Urinary bladder (tissue), 4 donors: ENCODE results near the gene DEPDC4. TPM values are rescaled to one million over a fixed set of nuclear protein-coding genes. Genes with fewer than 3 reads are reported as not detected.
"Not testable (repeated sequence)": the region's sequence is repeated elsewhere in the genome, so short reads cannot be mapped to it uniquely, and the experiment has no call there.

Experiments used
- DNase-seq: peaks from one replicate; pipeline ENCODE4 v3.0.0-alpha.2; 2015; ENCODE audit errors: extremely low spot score
- H3K27ac ChIP-seq: one replicate; pipeline ENCODE4 v1.5.1; 2013; ENCODE audit warnings: low read depth, mild to moderate bottlenecking, moderate library complexity
- H3K36me3 ChIP-seq: one replicate; pipeline ENCODE4 v1.6.1; 2013; ENCODE audit warnings: mild to moderate bottlenecking, moderate library complexity; ENCODE audit not compliant: insufficient read depth
- H3K4me1 ChIP-seq: one replicate; pipeline ENCODE4 v1.6.1; 2013; ENCODE audit warnings: mild to moderate bottlenecking, moderate library complexity; ENCODE audit not compliant: insufficient read depth
- H3K4me3 ChIP-seq: one replicate; pipeline ENCODE4 v1.5.1; 2013; ENCODE audit warnings: low read depth, low read length
- WGBS: extraction: QIAGEN DNeasy Blood & Tissue Kit; methylation state at CpG from one replicate; pipeline ENCODE4 v1.1.7; 2013; 5-methylcytosine and 5-hydroxymethylcytosine counted together
- polyA plus RNA-seq: library from polyadenylated mRNA; stranded (reverse); fragments of 200-250 nt; gene quantifications from one replicate; pipeline ENCODE4 v1.2.3, GENCODE V29; 2013
- total RNA-seq: library from RNA; depleted of rRNA; stranded (reverse); fragments of >200 nt; gene quantifications from one replicate; pipeline ENCODE4 v1.2.3, GENCODE V29; 2014
- donor health status: healthy with polysubstance abuse.
- donor health status: healthy.

The DEPDC4 gene
- total RNA-seq (3.4 TPM), polyA plus RNA-seq (0.92 TPM)

- WGBS: under 1% methylated on average over 62 of the region's 62 CpGs
- Histone ChIP-seq H3K4me3 (peak within 1 kb of the TSS; percentile 94), H3K27ac (peak within 1 kb of the TSS; percentile 94), H3K4me1 (no peaks in the 10 kb centered on the region), H3K36me3 (no peaks in the 10 kb centered on the region)
- DNase-seq: peak; percentile 95
Observed at GRCh38 chr12:100266835-100267602, at the start of gene DEPDC4, which contains the start of gene SCYL2. DEPDC4 (minus strand) TSS chr12:100267079; CDS start chr12:100267076, 3 bp downstream. SCYL2 (plus strand) TSS chr12:100267177; CDS start chr12:100282971, 15,794 bp downstream.

DNA sequence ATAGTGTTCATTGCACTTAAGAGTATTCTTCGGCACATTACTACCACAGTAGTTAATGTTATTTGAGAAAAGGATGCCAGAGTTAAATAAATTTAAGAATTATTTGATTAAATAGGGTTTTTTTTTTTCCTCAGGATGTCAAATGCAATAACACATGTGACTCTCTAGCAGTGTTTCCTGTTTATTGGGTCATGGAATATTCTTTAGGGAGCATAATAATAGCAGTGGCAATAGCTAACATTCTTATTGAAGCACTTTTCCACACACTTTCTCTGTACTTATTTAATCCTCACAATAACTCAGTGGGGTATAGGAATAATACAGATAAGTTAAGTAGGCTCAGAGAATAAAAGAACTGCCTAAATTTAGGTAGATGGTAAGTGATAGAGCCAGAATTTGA lies 44.4 kb upstream of the DEPDC4 start:
- DNase-seq: no peak
- Histone ChIP-seq H3K27ac (no peak overlapping the region), H3K4me3 (no peak overlapping the region), H3K36me3 (peaks cover 3% of the 10 kb centered on the region), H3K4me1 (no peaks in the 10 kb centered on the region)
- 94% methylated on average over 1 of the region's 1 CpG for WGBS

- not testable (repeated sequence) for H3K4me1 ChIP-seq, DNase-seq, H3K36me3 ChIP-seq, H3K27ac ChIP-seq, H3K4me3 ChIP-seq
- 96% methylated on average over 5 of the region's 5 CpGs for WGBS
Observed at GRCh38 chr12:100308138-100308537, 41.3 kb upstream of the DEPDC4 start.

DNA sequence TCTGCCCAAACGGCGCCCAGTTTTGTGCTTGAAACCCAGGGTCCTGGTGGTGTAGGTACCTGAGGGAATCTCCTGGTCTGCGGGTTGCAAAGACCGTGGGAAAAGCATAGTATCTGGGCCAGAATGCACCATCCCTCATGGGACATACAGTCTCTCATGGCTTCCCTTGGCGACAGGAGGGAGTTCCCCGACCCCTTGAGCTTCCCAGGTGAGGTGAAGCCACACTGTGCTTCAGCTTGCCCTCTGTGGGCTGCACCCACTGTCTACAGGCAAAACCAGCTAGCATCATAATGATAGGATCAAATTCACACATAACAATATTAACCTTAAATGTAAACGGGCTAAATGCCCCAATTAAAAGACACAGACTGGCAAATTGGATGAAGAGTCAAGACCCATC lies 37.5 kb upstream of the DEPDC4 start:
- not testable (repeated sequence) for H3K36me3 ChIP-seq, H3K4me1 ChIP-seq, H3K27ac ChIP-seq, H3K4me3 ChIP-seq, DNase-seq
- WGBS: 98% methylated on average over 7 of the region's 7 CpGs

DNA sequence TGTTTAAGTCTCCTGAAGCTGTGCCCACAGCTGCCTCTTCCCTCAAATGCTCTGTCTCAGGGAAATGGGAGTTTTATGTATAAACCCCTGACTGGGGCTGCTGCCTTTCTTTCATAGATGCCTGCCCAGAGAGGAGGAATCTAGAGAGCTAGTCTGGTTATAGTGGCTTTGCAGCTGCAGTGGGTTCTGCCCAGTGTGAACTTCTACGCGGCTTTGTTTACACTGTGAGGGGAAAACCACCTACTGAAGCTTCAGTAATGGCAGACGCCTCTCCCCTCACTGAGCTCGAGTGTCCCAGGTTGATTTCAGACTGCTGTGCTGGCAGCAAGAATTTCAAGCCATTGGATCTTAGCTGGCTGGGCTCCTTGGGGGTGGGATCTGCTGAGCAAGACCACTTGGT lies 37.0 kb upstream of the DEPDC4 start:
- DNase-seq: no peak
- Histone ChIP-seq H3K4me1 (no peaks in the 10 kb centered on the region), H3K4me3 (no peak overlapping the region), H3K36me3 (no peaks in the 10 kb centered on the region), H3K27ac (no peak overlapping the region)
- 94% methylated on average over 4 of the region's 4 CpGs for WGBS

DNA sequence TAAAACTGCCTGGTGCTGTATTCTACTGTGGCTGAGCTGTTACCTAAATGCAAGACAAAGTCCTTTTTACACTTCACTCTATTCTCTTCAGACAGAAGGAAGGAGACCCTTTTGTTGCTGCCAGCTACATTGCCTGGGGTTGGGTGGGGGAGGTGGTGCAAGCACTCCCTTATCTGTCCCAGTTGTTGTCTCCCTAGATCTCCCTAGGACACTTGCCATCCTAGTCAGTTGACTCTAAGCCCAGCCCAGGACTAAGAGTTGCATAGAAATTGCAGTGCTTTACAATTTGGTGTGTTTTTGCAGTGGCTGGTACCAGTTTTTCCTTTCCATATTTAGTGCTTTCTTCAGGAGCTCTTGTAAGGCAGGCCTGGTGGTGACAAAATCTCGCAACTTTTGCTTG lies 35.2 kb upstream of the DEPDC4 start:
- WGBS: 98% methylated on average over 1 of the region's 1 CpG
- no peaks in the 10 kb centered on the region for H3K36me3 ChIP-seq

DNA sequence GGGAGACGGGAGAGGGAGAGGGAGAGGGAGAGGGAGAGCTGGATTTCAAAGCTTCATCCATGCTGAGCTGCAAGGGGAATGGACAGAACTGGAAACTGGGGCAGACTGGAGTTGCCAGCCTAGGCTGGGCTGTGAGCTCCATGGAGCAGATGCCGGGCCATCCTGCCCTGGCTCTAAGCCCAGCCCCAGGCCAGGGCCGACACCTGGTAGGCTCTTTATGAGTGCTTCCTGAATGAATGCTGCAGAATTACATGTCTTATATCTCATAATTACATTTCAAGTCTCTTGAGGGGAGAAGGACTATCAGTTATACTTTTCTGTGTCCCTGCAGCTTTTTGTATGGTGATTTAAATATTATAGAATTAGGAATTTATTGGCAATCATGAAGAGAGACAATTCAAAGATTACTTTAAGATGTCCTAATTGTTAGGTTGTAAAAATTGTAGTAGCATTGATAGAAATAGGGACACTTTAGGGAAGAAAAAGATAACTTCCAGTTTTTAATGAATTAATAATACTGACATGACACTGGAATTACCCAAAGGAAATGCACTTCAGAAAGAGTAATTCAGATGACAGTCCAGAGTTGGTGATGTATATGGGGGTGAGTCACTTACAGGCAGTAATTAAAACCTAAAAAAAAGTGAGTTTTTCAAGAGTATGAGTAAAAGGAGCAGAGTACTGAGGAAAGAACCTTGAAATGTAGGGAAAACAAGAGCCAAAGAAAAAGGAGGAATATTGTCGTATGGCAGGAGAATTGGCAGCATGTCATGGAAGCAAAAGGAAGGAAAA lies 29.1 kb upstream of the DEPDC4 start:
- H3K4me3 ChIP-seq: no peak overlapping the region
- no peaks in the 10 kb centered on the region for H3K4me1 ChIP-seq
- peaks cover 5% of the 10 kb centered on the region for H3K36me3 ChIP-seq
- no peak for DNase-seq
- WGBS: 85% methylated on average over 4 of the region's 4 CpGs
- H3K27ac ChIP-seq: no peak overlapping the region

More for the DNA sequence above, 35.2 kb upstream of the DEPDC4 start:
- Histone ChIP-seq H3K4me3 (no peak overlapping the region), H3K27ac (no peak overlapping the region), H3K4me1 (no peaks in the 10 kb centered on the region)
- DNase-seq: no peak

GRCh38 chr12:100294366-100294765 lies 27.5 kb upstream of the DEPDC4 start:
- not testable (repeated sequence) for H3K27ac ChIP-seq, H3K4me1 ChIP-seq, H3K36me3 ChIP-seq, DNase-seq, H3K4me3 ChIP-seq
- WGBS: 96% methylated on average over 9 of the region's 24 CpGs

DNA sequence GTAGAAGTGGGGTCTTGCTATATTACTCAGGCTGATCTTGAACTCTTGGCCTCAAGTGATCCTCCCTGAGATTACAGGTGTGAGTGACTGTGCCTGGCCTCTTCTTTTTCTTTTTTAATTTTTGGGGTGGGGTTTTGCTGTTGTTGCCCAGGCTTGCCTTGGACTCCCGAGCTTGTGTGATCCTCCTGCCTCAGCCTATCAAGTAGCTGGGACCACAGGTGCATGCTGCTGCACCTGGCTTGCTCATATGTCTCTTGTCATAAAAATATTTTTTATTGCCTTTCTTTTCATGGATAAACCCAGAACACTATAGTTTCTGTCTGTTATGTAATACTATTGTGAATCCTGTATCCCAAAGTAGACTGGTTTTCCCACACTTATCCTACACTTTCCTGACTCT lies 26.1 kb upstream of the DEPDC4 start:
- peaks cover 5% of the 10 kb centered on the region for H3K36me3 ChIP-seq
- no peak overlapping the region for H3K4me3 ChIP-seq
- H3K27ac ChIP-seq: no peak overlapping the region
- 91% methylated on average over 1 of the region's 1 CpG for WGBS
- DNase-seq: no peak
- H3K4me1 ChIP-seq: no peaks in the 10 kb centered on the region

GRCh38 chr12:100290016-100290415 lies 23.1 kb upstream of the DEPDC4 start:
- WGBS: 92% methylated on average over 3 of the region's 3 CpGs
- Histone ChIP-seq H3K36me3 (peaks cover 5% of the 10 kb centered on the region), H3K4me1 (peaks cover 1% of the 10 kb centered on the region), H3K4me3 (no peak overlapping the region), H3K27ac (no peak overlapping the region)
- no peak for DNase-seq

- no peak for DNase-seq
- H3K4me3 ChIP-seq: no peak overlapping the region
- H3K27ac ChIP-seq: no peak overlapping the region
- H3K36me3 ChIP-seq: peaks cover 5% of the 10 kb centered on the region
- 73% methylated on average over 5 of the region's 5 CpGs for WGBS
- peaks cover 1% of the 10 kb centered on the region for H3K4me1 ChIP-seq
Observed at GRCh38 chr12:100289038-100289437, 22.2 kb upstream of the DEPDC4 start.

DNA sequence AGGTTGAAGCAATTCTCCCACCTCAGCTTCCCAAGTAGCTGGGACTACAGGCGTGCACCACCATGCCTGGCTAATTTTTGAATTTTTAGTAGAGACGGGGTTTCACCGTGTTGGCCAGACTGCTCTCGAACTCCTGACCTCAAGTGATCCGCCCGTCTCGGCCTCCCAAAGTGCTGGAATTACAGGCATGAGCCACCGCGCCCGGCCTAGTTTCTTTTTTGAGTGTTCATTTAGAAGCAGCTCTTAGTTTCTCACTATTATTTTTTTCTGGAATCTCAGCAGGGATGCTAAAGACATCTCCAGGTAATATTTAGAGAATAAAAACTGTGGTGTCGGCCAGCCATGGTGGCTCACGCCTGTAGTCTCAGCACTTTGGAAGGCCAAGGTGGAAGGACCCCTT lies 17.7 kb upstream of the DEPDC4 start:
- H3K27ac ChIP-seq, DNase-seq, H3K4me3 ChIP-seq, H3K4me1 ChIP-seq, H3K36me3 ChIP-seq: not testable (repeated sequence)
- WGBS: 95% methylated on average over 12 of the region's 12 CpGs

DNA sequence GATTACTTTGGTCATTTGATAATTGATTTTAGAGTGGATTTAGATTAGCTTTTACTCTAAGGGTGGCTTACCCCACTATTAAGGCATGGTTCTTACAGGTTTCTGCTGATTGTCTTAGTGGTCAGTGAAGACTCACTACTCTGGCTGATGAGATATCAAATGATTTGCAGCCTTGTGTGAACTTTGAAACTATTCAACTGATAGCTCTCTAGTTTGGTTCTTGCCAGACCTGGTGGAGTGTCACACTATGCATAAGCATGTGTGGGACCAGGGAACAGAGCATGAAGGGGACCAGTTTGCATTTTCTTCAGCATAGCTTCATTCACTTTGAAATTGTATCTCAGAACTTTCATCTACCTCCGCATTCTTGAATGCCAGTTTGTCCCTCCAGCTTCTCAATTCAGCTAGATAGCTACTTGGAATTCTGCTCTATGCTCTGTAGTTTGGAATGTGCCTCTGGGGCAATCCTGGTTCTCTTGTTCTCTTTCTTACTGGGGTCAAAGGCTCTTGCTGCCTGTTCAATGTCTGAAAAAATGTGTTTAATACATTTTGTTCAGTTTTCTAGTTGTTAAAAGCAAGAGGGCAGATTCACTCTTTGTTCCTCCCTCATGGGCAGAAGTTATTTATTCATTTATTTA lies 12.8 kb upstream of the DEPDC4 start:
- WGBS: 91% methylated on average over 1 of the region's 1 CpG
- H3K4me1 ChIP-seq: no peaks in the 10 kb centered on the region
- no peak overlapping the region for H3K27ac ChIP-seq
- H3K4me3 ChIP-seq: no peak overlapping the region
- no peak for DNase-seq
- H3K36me3 ChIP-seq: no peaks in the 10 kb centered on the region
